Neural cell (in vitro differentiated cells): Measurements from ENCODE around the gene LRBA. TPM values are rescaled to one million over a fixed set of nuclear protein-coding genes. Genes with fewer than 3 reads are reported as not detected.

Source experiments
- H2AFZ ChIP-seq: fragments of 200-600, 300-800 bp; sonication (generic), shearing (Covaris generic); 2 replicates; pipeline ENCODE4 v1.6.0; 2014; ENCODE audit warnings: low read depth, mild to moderate bottlenecking, antibody characterized with exemption, low read length, moderate library complexity
- H3F3A ChIP-seq: fragments of 200-600 bp; shearing (Covaris generic); 2 replicates; pipeline ENCODE4 v1.6.1; 2016; ENCODE audit warnings: mild to moderate bottlenecking, moderate library complexity, mixed read lengths, antibody characterized with exemption, low read length; ENCODE audit not compliant: insufficient read depth, poor library complexity, severe bottlenecking
- H3K27ac ChIP-seq: fragments of 200-600, 300-800 bp; sonication (generic), shearing (Covaris generic); 2 replicates; pipeline ENCODE4 v1.5.1; 2014; ENCODE audit warnings: mild to moderate bottlenecking, low read length, moderate library complexity
- H3K27me3 ChIP-seq: fragments of 300-800, 200-600 bp; sonication (generic), shearing (Covaris generic); 2 replicates; pipeline ENCODE4 v1.6.0; 2014; ENCODE audit warnings: mild to moderate bottlenecking, low read depth, low read length, moderate library complexity; ENCODE audit not compliant: insufficient read depth
- H3K36me3 ChIP-seq: fragments of 300-800, 200-600 bp; sonication (generic), shearing (Covaris generic); 2 replicates; pipeline ENCODE4 v1.5.1; 2014; ENCODE audit warnings: mild to moderate bottlenecking, antibody characterized with exemption, low read length, moderate library complexity; ENCODE audit not compliant: insufficient read depth
- H3K4me2 ChIP-seq: fragments of 300-800, 200-600 bp; sonication (generic), shearing (Covaris generic); 2 replicates; pipeline ENCODE4 v1.6.0; 2014; ENCODE audit warnings: mild to moderate bottlenecking, low read length
- H3K4me3 ChIP-seq: fragments of 300-800, 200-600 bp; sonication (generic), shearing (Covaris generic); 2 replicates; pipeline ENCODE4 v1.5.1; 2014; ENCODE audit warnings: mild to moderate bottlenecking, low read length, moderate library complexity
- H3K79me2 ChIP-seq: fragments of 200-600 bp; shearing (Covaris generic); replicated peaks from 2 replicates; pipeline ENCODE4 v1.6.0; 2014; ENCODE audit warnings: mild to moderate bottlenecking, low read length, moderate library complexity; ENCODE audit not compliant: insufficient read depth
- H3K9ac ChIP-seq: fragments of 300-800, 200-600 bp; sonication (generic), shearing (Covaris generic); 2 replicates; pipeline ENCODE4 v1.6.1; 2016; ENCODE audit warnings: mild to moderate bottlenecking, low read length, mixed read lengths
- H3K9me2 ChIP-seq: fragments of 200-600 bp; shearing (Covaris generic); 2 replicates; pipeline ENCODE4 v1.6.1; 2016; ENCODE audit warnings: mild to moderate bottlenecking, low read length, mixed read lengths; ENCODE audit not compliant: insufficient read depth
- H3K9me3 ChIP-seq: fragments of 200-600, 300-800 bp; sonication (generic), shearing (Covaris generic); 2 replicates; pipeline ENCODE4 v1.6.1; 2016; ENCODE audit warnings: mild to moderate bottlenecking, mixed run types, low read length, moderate library complexity, mixed read lengths
- H4K20me1 ChIP-seq: fragments of 200-600 bp; shearing (Covaris generic); 2 replicates; pipeline ENCODE4 v1.6.1; 2016; ENCODE audit warnings: mild to moderate bottlenecking, mixed run types; ENCODE audit not compliant: insufficient read depth
- CTCF ChIP-seq: fragments of 450-650 bp; IDR thresholded peaks from 2 replicates; pipeline ENCODE4 v1.5.1; 2014; ENCODE audit warnings: antibody characterized with exemption, mild to moderate bottlenecking, moderate library complexity; ENCODE audit not compliant: poor library complexity, severe bottlenecking
- EP300 ChIP-seq: fragments of 450-650 bp; conservative IDR thresholded peaks from 2 replicates; pipeline ENCODE4 v1.6.1; 2014; ENCODE audit warnings: antibody characterized with exemption, mild to moderate bottlenecking, moderate library complexity; ENCODE audit not compliant: poor library complexity, severe bottlenecking
- EZH2 ChIP-seq: fragments of 200-600, 300-800 bp; shearing (Covaris generic), sonication (generic); IDR thresholded peaks from 2 replicates; pipeline ENCODE4 v1.6.1; 2014; ENCODE audit warnings: antibody characterized with exemption, low read length, borderline replicate concordance, mild to moderate bottlenecking; ENCODE audit not compliant: insufficient read depth, poor library complexity, severe bottlenecking
- MXI1 ChIP-seq: fragments of 450-650 bp; conservative IDR thresholded peaks from 2 replicates; pipeline ENCODE4 v1.6.1; 2014; ENCODE audit warnings: antibody characterized with exemption, mild to moderate bottlenecking; ENCODE audit not compliant: poor library complexity, severe bottlenecking
- POLR2AphosphoS5 ChIP-seq: IDR thresholded peaks from 2 replicates; pipeline ENCODE4 v1.6.1; 2012
- RAD21 ChIP-seq: fragments of 450-650 bp; conservative IDR thresholded peaks from 2 replicates; pipeline ENCODE4 v1.6.1; 2014; ENCODE audit warnings: antibody characterized with exemption, mild to moderate bottlenecking, moderate library complexity
- REST ChIP-seq: IDR thresholded peaks from 2 replicates; pipeline ENCODE4 v1.6.1; 2012; ENCODE audit warnings: borderline replicate concordance
- SMC3 ChIP-seq: fragments of 450-650 bp; conservative IDR thresholded peaks from 2 replicates; pipeline ENCODE4 v1.6.1; 2014; ENCODE audit warnings: antibody characterized with exemption, mild to moderate bottlenecking, moderate library complexity; ENCODE audit not compliant: poor library complexity
- TAF1 ChIP-seq: IDR thresholded peaks from 2 replicates; pipeline ENCODE4 v1.6.1; 2012; ENCODE audit warnings: low read depth
- polyA plus RNA-seq: library from polyadenylated mRNA; depleted of rRNA; stranded (reverse); fragments of >200 nt; gene quantifications from 2 replicates; pipeline ENCODE4 v1.2.3, GENCODE V29; 2014

LRBA gene
- polyA plus RNA-seq, 1 donor from 2014 or later = 7.1 TPM

- no peaks in the 10 kb centered on the region for H3K27me3 ChIP-seq
- no peak for TF ChIP-seq MXI1
- no peak for TF ChIP-seq POLR2AphosphoS5
- no peak for TF ChIP-seq EP300
- TF ChIP-seq REST = no peak
- TF ChIP-seq SMC3 = no peak
- no peak for TF ChIP-seq RAD21
- no peak for TF ChIP-seq TAF1
- TF ChIP-seq EZH2 = no peak
- TF ChIP-seq CTCF = no peak
- H2AFZ ChIP-seq = no peak overlapping the region
- no peaks in the 10 kb centered on the region for H3K9me2 ChIP-seq
- no peaks in the 10 kb centered on the region for H3K79me2 ChIP-seq
- no peaks in the 10 kb centered on the region for H3F3A ChIP-seq
- H3K36me3 ChIP-seq = no peaks in the 10 kb centered on the region
- no peak overlapping the region for H3K4me3 ChIP-seq
- H4K20me1 ChIP-seq = no peaks in the 10 kb centered on the region
- H3K9me3 ChIP-seq = no peaks in the 10 kb centered on the region
- no peak overlapping the region for H3K9ac ChIP-seq
- no peak overlapping the region for H3K27ac ChIP-seq
- H3K4me2 ChIP-seq = no peak overlapping the region
These were observed 613.9 kb downstream of the LRBA start for GRCh38 chr4:150401083-150401687.

- Histone ChIP-seq H3K27me3 (no peaks in the 10 kb centered on the region), H2AFZ (no peak overlapping the region), H4K20me1 (no peaks in the 10 kb centered on the region), H3K9me2 (no peaks in the 10 kb centered on the region), H3K9me3 (no peaks in the 10 kb centered on the region), H3K79me2 (no peaks in the 10 kb centered on the region), H3K36me3 (no peaks in the 10 kb centered on the region), H3K27ac (no peak overlapping the region), H3F3A (no peaks in the 10 kb centered on the region), H3K4me3 (no peak overlapping the region), H3K9ac (no peak overlapping the region), H3K4me2 (no peak overlapping the region)
- TF ChIP-seq CTCF = no peak
- TF ChIP-seq EZH2 = no peak
- TF ChIP-seq SMC3 = no peak
- TF ChIP-seq RAD21 = no peak
- TF ChIP-seq TAF1 = no peak
- no peak for TF ChIP-seq MXI1
- TF ChIP-seq REST = no peak
- TF ChIP-seq EP300 = no peak
- no peak for TF ChIP-seq POLR2AphosphoS5
These were observed 619.2 kb downstream of the LRBA start for GRCh38 chr4:150395872-150396271.
